Thyroid gland (tissue), 4 donors: ENCODE data around the gene ENSA. TPM values are rescaled to one million over a fixed set of nuclear protein-coding genes. Genes with fewer than 3 reads are reported as not detected.
"Not testable (repeated sequence)": the region's sequence is repeated elsewhere in the genome, so short reads cannot be mapped to it uniquely, and the experiment has no call there.

Experiments
- DNase-seq, 2 donors: peaks; one replicate each; pipeline ENCODE4 v3.0.0-alpha.2; 2019
- H3K27ac ChIP-seq, 3 donors: fragments of 200-600 bp; sonication (generic); 1 replicate in 2 of 3; 2 replicates in 1 of 3; pipeline ENCODE4 v1.5.1; 2016 to 2019; ENCODE audit warnings: mild to moderate bottlenecking in 1 of 3, moderate library complexity in 1 of 3
- H3K27me3 ChIP-seq: fragments of 200-600 bp; sonication (generic); one replicate; pipeline ENCODE4 v1.5.1; 2019
- H3K36me3 ChIP-seq, 2 donors: fragments of 200-600 bp; sonication (generic); one replicate each; pipeline ENCODE4 v1.5.1; 2016 to 2019
- H3K4me1 ChIP-seq, 2 donors: fragments of 200-600 bp; sonication (generic); one replicate each; pipeline ENCODE4 v1.5.1; 2017 to 2019
- H3K4me3 ChIP-seq, 3 donors: fragments of 200-600 bp; sonication (generic); replicated peaks in 1 of 3; 1 replicate in 2 of 3; 2 replicates in 1 of 3; pipeline ENCODE4 v1.5.1; 2016; ENCODE audit warnings: mild to moderate bottlenecking in 1 of 3
- H3K9me3 ChIP-seq: fragments of 200-600 bp; sonication (generic); one replicate; pipeline ENCODE4 v1.5.1; 2017
- POLR2A ChIP-seq, 2 donors: fragments of 450-650 bp; IDR thresholded peaks; one replicate each; pipeline ENCODE4 v1.6.1; 2017; ENCODE audit warnings: antibody characterized with exemption in 2 of 2, mild to moderate bottlenecking in 2 of 2, moderate library complexity in 1 of 2
- WGBS, 2 donors: methylation state at CpG; one replicate each; pipeline ENCODE4 v1.1.5; 2017; 5-methylcytosine and 5-hydroxymethylcytosine counted together
- intact Hi-C: fragments of 100-400 bp; cut with DNase I; formaldehyde crosslinking; loops from one replicate; pipeline ENCODE4 v1.15.1; 2023
- total RNA-seq, 4 donors: library from RNA; depleted of rRNA; stranded (reverse); fragments of >200 nt; gene quantifications; one replicate each; pipeline ENCODE4 v1.2.3, GENCODE V29; 2016
- TF ChIP-seq, protein P1 (sequence below), 6 experiments: fragments of 200-600 bp in 3 of 6; fragments of 450-650 bp in 3 of 6; sonication (generic) in 3 of 6; IDR thresholded peaks; one replicate each; pipeline ENCODE4 v1.5.1; 2016 to 2019; ENCODE audit warnings: antibody characterized with exemption in 6 of 6, mild to moderate bottlenecking in 2 of 6, inconsistent platforms in 1 of 6, moderate library complexity in 1 of 6

The ENSA gene
- total RNA-seq, 4 donors from 2014 or later: 183 to 292 (median 218) TPM

DNA sequence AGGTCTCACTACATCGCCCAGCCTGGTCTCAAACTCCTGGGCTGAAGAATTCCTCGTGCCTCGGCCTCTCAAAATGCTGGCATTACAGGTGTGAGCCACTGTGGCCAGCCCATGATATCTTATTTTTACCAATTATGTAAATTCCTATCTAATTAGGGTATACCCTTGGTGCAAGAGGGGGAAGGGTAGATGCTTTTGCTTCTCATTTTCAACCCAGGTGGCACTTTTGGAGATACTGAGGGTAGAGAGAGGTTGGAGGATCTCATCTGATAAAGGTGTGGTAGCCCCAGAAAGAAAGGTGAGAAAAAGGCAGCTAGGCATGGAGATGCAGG is 17.4 kb downstream of the ENSA start:
- H3K4me1 ChIP-seq: peaks cover 22 to 46% of the 10 kb centered on the region in 2 donors
- no peak overlapping the region for H3K4me3 ChIP-seq
- DNase-seq: no peak
- peak overlapping the region; percentile 42 to 87 (median 86) for H3K27ac ChIP-seq
- WGBS, 2 donors: 98 to 99% methylated on average over 3 of the region's 3 CpGs
- H3K36me3 ChIP-seq: peaks cover 0 to 3% of the 10 kb centered on the region in 2 donors
- no peaks in the 10 kb centered on the region for H3K9me3 ChIP-seq
- intact Hi-C loops: no loop called here
- TF ChIP-seq, protein P1, sequence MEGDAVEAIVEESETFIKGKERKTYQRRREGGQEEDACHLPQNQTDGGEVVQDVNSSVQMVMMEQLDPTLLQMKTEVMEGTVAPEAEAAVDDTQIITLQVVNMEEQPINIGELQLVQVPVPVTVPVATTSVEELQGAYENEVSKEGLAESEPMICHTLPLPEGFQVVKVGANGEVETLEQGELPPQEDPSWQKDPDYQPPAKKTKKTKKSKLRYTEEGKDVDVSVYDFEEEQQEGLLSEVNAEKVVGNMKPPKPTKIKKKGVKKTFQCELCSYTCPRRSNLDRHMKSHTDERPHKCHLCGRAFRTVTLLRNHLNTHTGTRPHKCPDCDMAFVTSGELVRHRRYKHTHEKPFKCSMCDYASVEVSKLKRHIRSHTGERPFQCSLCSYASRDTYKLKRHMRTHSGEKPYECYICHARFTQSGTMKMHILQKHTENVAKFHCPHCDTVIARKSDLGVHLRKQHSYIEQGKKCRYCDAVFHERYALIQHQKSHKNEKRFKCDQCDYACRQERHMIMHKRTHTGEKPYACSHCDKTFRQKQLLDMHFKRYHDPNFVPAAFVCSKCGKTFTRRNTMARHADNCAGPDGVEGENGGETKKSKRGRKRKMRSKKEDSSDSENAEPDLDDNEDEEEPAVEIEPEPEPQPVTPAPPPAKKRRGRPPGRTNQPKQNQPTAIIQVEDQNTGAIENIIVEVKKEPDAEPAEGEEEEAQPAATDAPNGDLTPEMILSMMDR (IDR thresholded peaks at IDR 0.05): no peak
- TF ChIP-seq POLR2A (IDR thresholded peaks at IDR 0.05): no peak
- no peaks in the 10 kb centered on the region for H3K27me3 ChIP-seq

DNA sequence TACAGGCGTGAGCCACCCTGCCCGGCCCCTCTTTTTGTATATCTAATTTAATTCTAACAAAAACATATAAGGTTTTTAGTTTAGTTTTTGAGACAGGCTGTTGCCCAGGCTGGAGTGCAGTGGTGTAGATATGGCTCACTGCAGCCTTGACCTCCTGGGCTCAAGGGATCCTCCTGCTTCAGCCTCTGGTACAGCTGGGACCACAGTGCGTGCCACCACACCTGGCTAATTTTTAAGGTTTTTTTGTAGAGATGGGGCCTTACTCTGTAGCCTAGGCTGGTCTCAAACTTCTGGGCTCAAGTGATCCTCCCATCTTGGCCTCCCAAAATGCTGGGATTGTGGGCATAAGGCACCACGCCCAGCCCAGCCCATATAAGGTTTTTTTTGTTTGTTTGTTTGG is 18.8 kb downstream of the ENSA start:
- 96 to 97% methylated on average over 4 of the region's 4 CpGs for WGBS, 2 donors
- H3K4me1 ChIP-seq: peaks cover 22 to 46% of the 10 kb centered on the region in 2 donors
- H3K27me3 ChIP-seq: no peaks in the 10 kb centered on the region
- TF ChIP-seq, protein P1 (IDR thresholded peaks at IDR 0.05): no peak
- TF ChIP-seq POLR2A (IDR thresholded peaks at IDR 0.05): no peak
- peak overlapping the region; percentile 42 to 87 (median 86) for H3K27ac ChIP-seq
- H3K4me3 ChIP-seq: no peak overlapping the region
- intact Hi-C loops: no loop called here
- H3K36me3 ChIP-seq: no peaks in the 10 kb centered on the region
- DNase-seq: no peak
- H3K9me3 ChIP-seq: no peaks in the 10 kb centered on the region

DNA sequence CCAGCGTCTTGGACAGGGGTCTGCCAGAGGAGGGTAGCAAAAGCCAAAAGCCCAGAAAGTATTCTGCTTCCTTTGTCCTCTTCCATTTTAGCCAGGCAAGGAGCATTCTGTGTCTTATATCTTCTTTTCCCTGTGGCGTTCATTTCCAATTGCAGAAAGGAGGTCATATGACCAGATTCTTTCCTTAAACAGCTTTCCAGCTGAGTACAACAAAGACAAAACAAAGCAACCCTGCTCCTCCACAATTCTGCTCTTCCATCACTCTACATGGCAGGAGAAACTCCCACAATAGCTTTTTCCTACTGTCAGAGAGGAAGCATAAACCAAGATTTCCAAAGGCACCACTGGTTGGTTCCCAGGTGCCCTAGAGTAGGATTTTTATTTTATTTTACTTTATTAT is 19.7 kb downstream of the ENSA start:
- no peaks in the 10 kb centered on the region for H3K9me3 ChIP-seq
- intact Hi-C loops: no loop called here
- TF ChIP-seq POLR2A (IDR thresholded peaks at IDR 0.05): no peak
- TF ChIP-seq, protein P1 (IDR thresholded peaks at IDR 0.05): no peak
- no peak for DNase-seq
- H3K36me3 ChIP-seq: no peaks in the 10 kb centered on the region
- H3K27ac ChIP-seq: peak overlapping the region; percentile 46 to 87 (median 86)
- WGBS, 2 donors: 67 to 68% methylated on average over 2 of the region's 2 CpGs
- peaks cover 22 to 51% of the 10 kb centered on the region in 2 donors for H3K4me1 ChIP-seq
- no peak overlapping the region for H3K4me3 ChIP-seq
- no peaks in the 10 kb centered on the region for H3K27me3 ChIP-seq

DNA sequence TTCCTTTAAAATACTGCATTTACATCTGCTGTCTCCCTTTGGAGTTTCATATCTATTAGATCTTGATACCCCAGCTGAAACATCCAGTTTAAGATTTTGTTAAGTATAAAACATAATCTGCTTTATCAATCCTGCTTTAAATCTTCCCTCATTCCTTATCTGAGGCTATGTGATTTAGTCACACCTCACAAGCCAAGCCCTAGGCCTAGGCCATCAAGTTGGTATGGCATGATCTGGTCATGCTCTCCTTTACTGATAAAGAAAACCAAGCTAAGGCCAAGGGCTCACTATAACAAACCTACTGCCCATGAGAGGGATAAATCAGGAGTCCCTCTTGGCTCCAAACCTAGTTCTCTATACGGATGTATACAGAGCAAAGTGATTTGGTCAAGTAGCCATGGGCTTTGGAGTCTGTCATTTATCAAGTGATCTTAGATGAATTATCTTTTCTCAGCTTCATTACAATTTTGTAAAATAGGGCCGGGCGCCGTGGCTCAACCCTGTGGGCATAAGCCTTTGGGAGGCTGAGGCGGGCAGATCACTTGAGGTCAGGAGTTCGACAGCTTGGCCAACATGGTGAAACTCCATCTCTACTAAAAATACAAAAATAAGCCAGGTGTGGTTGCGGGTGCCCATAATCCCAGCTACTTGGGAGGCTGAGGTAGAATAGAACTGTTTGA is 22.8 kb downstream of the ENSA start:
- intact Hi-C loops: no loop called here
- 97% methylated on average over 7 of the region's 7 CpGs for WGBS, 2 donors
- H3K27ac ChIP-seq: no peak overlapping the region
- H3K4me3 ChIP-seq: no peak overlapping the region
- no peaks in the 10 kb centered on the region for H3K9me3 ChIP-seq
- DNase-seq: no peak
- H3K27me3 ChIP-seq: no peaks in the 10 kb centered on the region
- H3K36me3 ChIP-seq: no peaks in the 10 kb centered on the region
- no peak for TF ChIP-seq POLR2A (IDR thresholded peaks at IDR 0.05)
- H3K4me1 ChIP-seq: peaks cover 8 to 35% of the 10 kb centered on the region in 2 donors

DNA sequence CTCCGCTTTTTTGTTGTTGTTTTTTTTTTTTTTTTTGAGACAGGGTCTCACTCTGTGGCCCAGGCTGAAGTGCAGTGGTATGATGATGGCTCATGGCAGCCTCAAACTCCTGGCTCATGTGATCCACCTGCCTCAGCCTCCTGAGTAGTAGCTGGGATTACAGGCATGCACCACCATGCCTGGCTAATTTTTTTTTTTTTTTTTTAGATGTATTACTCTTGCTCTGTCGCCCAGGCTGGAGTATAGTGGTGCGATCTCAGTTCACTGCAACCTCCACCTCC is 24.0 kb downstream of the ENSA start:
- DNase-seq, H3K4me3 ChIP-seq, intact Hi-C loops, H3K9me3 ChIP-seq, H3K27me3 ChIP-seq, H3K36me3 ChIP-seq: not testable (repeated sequence)
- WGBS, 2 donors: 95 to 99% methylated on average over 3 of the region's 3 CpGs
- peak overlapping the region in 1 of 3 donors; percentile 74 for H3K27ac ChIP-seq
- H3K4me1 ChIP-seq: peaks cover 0 to 23% of the 10 kb centered on the region in 2 donors

DNA sequence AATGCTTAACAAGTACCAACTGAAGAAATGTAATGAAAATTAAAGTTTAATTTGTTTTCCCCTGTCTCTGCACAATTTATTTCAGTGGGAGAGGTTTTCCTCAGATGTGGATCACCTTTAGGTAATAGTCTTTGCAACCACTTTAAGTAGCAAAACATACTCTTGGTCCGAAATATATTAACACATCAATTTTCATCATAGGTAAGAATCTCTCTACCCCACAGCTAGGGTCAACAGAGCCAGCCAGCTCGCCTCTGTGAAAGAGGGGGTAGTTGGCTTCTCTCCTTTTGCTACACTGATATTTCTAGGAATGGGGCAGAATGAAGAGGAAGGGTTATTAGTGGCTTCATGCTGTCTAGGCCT is 25.2 kb downstream of the ENSA start:
- peaks cover 0 to 13% of the 10 kb centered on the region in 2 donors for H3K4me1 ChIP-seq
- no peaks in the 10 kb centered on the region for H3K27me3 ChIP-seq
- intact Hi-C loops: no loop called here
- WGBS, 2 donors: 91 to 94% methylated on average over 2 of the region's 2 CpGs
- peaks cover 7 to 10% of the 10 kb centered on the region in 2 donors for H3K36me3 ChIP-seq
- peak overlapping the region; percentile 53 to 74 (median 64) for H3K27ac ChIP-seq
- DNase-seq: no peak
- H3K4me3 ChIP-seq: no peak overlapping the region
- TF ChIP-seq, protein P1 (IDR thresholded peaks at IDR 0.05): no peak
- TF ChIP-seq POLR2A (IDR thresholded peaks at IDR 0.05): no peak
- no peaks in the 10 kb centered on the region for H3K9me3 ChIP-seq
